Measurements from ENCODE around the gene SLC22A24.
"Not testable (repeated sequence)": the region's sequence is repeated elsewhere in the genome, so short reads cannot be mapped to it uniquely, and the experiment has no call there.

The SLC22A24 gene

DNA sequence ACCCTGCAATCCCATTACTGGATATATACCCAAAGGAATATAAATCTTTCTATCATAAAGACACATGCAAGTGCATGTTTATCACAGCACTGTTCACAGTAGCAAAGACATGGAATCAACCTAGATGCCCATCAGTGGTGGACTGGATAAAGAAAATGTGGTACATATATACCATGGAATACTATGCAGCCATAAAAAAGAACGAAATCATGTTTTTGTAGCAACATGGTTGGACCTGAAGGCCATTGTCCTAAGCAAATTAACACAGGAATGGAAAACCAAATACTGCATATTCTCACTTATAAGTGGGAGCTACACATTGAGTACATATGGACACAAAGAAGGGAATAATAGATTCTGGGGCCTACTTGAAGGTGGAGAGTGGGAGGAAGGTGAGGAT is 97.8 kb downstream of the SLC22A24 start:
- H3K4me1 ChIP-seq (ENCODE audit: control insufficient read depth in 1 of 2, insufficient read depth in 2 of 2, low read length in 2 of 2); H3K36me3 ChIP-seq (ENCODE audit: control insufficient read depth in 1 of 2, insufficient read depth in 2 of 2, low read length in 2 of 2); H3K27ac ChIP-seq (ENCODE audit: low read length); H3K4me3 ChIP-seq (ENCODE audit: low read depth in 1 of 2, low read length in 2 of 2); H3K27me3 ChIP-seq (ENCODE audit: low read depth, low read length); H3K9me3 ChIP-seq (ENCODE audit: control insufficient read depth in 1 of 2, low read length in 2 of 2): not testable (repeated sequence)

DNA sequence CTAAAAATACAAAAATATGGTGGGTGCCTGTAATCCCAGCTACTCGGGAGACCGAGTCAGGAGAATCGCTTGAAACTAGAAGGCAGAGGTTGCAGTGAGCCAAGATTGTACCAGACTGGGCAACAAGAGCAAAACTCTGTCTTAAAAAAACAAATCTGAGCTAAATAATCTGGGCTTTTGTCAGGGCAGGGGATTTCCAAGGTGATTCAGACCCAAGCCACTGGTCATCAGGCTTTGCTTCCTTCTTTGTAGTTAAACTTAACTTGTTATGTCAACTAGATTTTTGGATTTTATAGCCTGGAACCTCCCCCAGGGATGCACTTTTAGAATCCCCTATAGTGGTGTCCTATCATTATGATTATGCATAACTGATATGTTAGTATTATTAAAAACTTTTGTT is 101.4 kb downstream of the SLC22A24 start:
- Histone ChIP-seq H3K9me3 (ENCODE audit: control insufficient read depth in 1 of 2, low read length in 2 of 2) (no peaks in the 10 kb centered on the region), H3K27me3 (ENCODE audit: low read depth, low read length) (no peaks in the 10 kb centered on the region), H3K4me1 (ENCODE audit: control insufficient read depth in 1 of 2, insufficient read depth in 2 of 2, low read length in 2 of 2) (no peaks in the 10 kb centered on the region), H3K36me3 (ENCODE audit: control insufficient read depth in 1 of 2, insufficient read depth in 2 of 2, low read length in 2 of 2) (no peaks in the 10 kb centered on the region), H3K27ac (ENCODE audit: low read length) (no peak overlapping the region), H3K4me3 (ENCODE audit: low read depth in 1 of 2, low read length in 2 of 2) (no peak overlapping the region)

GRCh38 chr11:63032457-63032856 is 111.6 kb downstream of the SLC22A24 start:
- Histone ChIP-seq H3K36me3 (ENCODE audit: control insufficient read depth in 1 of 2, insufficient read depth in 2 of 2, low read length in 2 of 2) (no peaks in the 10 kb centered on the region), H3K27me3 (ENCODE audit: low read depth, low read length) (no peaks in the 10 kb centered on the region), H3K9me3 (ENCODE audit: control insufficient read depth in 1 of 2, low read length in 2 of 2) (peaks cover 0 to 2% of the 10 kb centered on the region in 2 donors), H3K4me3 (ENCODE audit: low read depth in 1 of 2, low read length in 2 of 2) (no peak overlapping the region), H3K4me1 (ENCODE audit: control insufficient read depth in 1 of 2, insufficient read depth in 2 of 2, low read length in 2 of 2) (no peaks in the 10 kb centered on the region), H3K27ac (ENCODE audit: low read length) (no peak overlapping the region)
